ENCODE measurements around the gene ITPK1. TPM values are rescaled to one million over a fixed set of nuclear protein-coding genes. Genes with fewer than 3 reads are reported as not detected.

Gene ITPK1
- total and polyA plus RNA-seq, 2 experiments from 2014 or later, result 35.9 to 101 TPM

GRCh38 chr14:93108105-93108504, 7.6 kb downstream of the ITPK1 start:
- no peak for DNase-seq (ENCODE audit: low spot score)
- Mint-ChIP-seq H3K27ac (no peak overlapping the region), H3K4me1 (peaks cover 69% of the 10 kb centered on the region), H3K27me3 (ENCODE audit: insufficient read depth, low read depth, poor library complexity) (peaks cover 7% of the 10 kb centered on the region), H3K9me3 (no peaks in the 10 kb centered on the region), H3K36me3 (ENCODE audit: low read depth) (peaks cover 3% of the 10 kb centered on the region; the same call in 1 of the 3 replicates), H3K4me3 (no peak overlapping the region)
- Histone ChIP-seq H3K9me2 (ENCODE audit: insufficient read depth) (no peaks in the 10 kb centered on the region), H3K4me2 (no peak overlapping the region), H3K36me3 (ENCODE audit: insufficient read depth) (no peaks in the 10 kb centered on the region), H3F3A (replicated peaks; ENCODE audit: low read depth) (no peaks in the 10 kb centered on the region), H3K4me1 (ENCODE audit: insufficient read depth) (peaks cover 30% of the 10 kb centered on the region), H3K4me3 (no peak overlapping the region), H3K27me3 (ENCODE audit: insufficient read depth) (no peaks in the 10 kb centered on the region), H3K27ac (ENCODE audit: low read depth) (no peak overlapping the region), H2AFZ (no peak overlapping the region), H4K20me1 (replicated peaks; ENCODE audit: insufficient read depth) (peaks cover 61% of the 10 kb centered on the region), H3K79me2 (replicated peaks; ENCODE audit: insufficient read depth) (peaks cover 100% of the 10 kb centered on the region)
- TF ChIP-seq ZNF331 (CRISPR knock-in tag; IDR thresholded peaks at IDR 0.05; ENCODE audit: low read depth) (no peak), EZH2 (IDR thresholded peaks at IDR 0.05; ENCODE audit: low read depth, unreplicated experiment) (no peak), STAT1 (IDR thresholded peaks at IDR 0.05; ENCODE audit: unreplicated experiment) (no peak), ETS1 (IDR thresholded peaks at IDR 0.05) (no peak), ZNF114 (CRISPR knock-in tag; IDR thresholded peaks at IDR 0.05) (no peak), JUNB (IDR thresholded peaks at IDR 0.05; ENCODE audit: unreplicated experiment) (no peak), ZNF462 (CRISPR knock-in tag; IDR thresholded peaks at IDR 0.05) (no peak), POLR2AphosphoS5 (IDR thresholded peaks at IDR 0.05; ENCODE audit: low read depth) (no peak), EZH2phosphoT487 (IDR thresholded peaks at IDR 0.05; ENCODE audit: unreplicated experiment) (no peak), REST (IDR thresholded peaks at IDR 0.05; ENCODE audit: unreplicated experiment) (no peak), NANOG (IDR thresholded peaks at IDR 0.05; ENCODE audit: borderline replicate concordance) (no peak), CREB1 (CRISPR knock-in tag; IDR thresholded peaks at IDR 0.05; ENCODE audit: low read depth) (no peak)
- TF ChIP-seq, protein P1, sequence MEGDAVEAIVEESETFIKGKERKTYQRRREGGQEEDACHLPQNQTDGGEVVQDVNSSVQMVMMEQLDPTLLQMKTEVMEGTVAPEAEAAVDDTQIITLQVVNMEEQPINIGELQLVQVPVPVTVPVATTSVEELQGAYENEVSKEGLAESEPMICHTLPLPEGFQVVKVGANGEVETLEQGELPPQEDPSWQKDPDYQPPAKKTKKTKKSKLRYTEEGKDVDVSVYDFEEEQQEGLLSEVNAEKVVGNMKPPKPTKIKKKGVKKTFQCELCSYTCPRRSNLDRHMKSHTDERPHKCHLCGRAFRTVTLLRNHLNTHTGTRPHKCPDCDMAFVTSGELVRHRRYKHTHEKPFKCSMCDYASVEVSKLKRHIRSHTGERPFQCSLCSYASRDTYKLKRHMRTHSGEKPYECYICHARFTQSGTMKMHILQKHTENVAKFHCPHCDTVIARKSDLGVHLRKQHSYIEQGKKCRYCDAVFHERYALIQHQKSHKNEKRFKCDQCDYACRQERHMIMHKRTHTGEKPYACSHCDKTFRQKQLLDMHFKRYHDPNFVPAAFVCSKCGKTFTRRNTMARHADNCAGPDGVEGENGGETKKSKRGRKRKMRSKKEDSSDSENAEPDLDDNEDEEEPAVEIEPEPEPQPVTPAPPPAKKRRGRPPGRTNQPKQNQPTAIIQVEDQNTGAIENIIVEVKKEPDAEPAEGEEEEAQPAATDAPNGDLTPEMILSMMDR (conservative IDR thresholded peaks at IDR 0.05; ENCODE audit: low read depth in 2 of 2), result no peak
- ATAC-seq, result no peak

All from GM23338 (cell line).